Kidney glomerular epithelial cell (primary cell): ENCODE measurements around the gene SCNN1A.

Source experiments
- DNase-seq: peaks from one replicate; lab custom pipeline; 2025; lab: John Stamatoyannopoulos, UW

SCNN1A gene

DNA sequence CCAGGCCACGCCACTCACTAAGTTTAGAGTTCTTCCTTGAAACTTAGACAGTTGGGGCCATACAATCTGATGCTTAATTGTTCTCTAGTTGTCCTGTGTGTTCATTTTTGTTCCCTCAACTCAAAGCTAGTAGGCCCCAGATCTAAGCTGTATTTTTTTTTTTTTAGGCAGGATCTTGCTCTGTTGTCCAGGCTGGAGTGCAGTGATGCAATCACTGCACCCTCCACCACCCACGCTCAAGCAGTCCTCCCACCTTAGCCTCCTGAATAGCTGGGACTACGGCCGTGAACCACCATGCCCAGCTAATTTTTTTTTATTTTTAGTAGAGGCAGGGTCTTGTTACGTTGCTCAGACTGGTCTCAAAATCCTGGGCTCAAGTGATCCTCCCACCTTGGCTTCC, 41.0 kb downstream of the SCNN1A start:
- no peak for DNase-seq

DNA sequence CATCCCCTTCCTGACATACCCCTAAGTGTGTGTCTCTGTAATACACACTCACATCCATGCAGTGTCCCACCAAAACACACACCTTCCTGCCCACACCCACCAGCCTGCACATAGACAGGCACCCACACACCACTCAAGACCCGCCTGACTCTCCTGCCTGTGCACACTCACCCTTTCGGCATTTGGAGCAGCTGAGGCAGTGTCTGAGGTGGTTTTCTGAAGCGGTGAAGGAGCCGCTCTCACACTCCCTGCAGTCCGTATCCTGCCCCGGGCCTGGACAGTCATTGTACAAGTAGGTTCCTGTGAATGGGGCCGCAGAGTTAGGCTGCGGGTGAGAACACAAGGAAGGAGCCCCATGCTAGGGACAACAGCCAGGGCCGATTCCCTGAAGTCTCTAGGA, 41.8 kb downstream of the SCNN1A start:
- DNase-seq: no peak

DNA sequence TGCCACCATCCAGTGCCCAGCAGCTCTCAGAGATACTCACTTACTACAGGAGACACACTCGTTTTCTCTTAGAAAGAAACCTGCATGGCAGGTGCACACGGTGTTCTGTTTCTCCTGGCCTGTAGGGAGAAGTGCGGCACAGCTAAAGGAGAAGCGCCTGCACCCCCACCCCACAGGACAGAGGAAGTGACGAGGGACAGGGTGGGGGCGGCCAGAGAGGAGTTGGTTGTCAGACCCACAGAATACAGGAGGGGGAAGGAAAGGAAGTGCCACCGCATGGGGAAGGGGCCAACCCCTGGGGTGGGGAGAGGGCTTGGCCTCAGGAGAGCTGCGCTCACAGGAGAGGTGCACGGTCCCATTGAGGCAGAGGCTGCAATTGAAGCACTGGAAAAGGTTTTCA, 42.3 kb downstream of the SCNN1A start:
- no peak for DNase-seq

DNA sequence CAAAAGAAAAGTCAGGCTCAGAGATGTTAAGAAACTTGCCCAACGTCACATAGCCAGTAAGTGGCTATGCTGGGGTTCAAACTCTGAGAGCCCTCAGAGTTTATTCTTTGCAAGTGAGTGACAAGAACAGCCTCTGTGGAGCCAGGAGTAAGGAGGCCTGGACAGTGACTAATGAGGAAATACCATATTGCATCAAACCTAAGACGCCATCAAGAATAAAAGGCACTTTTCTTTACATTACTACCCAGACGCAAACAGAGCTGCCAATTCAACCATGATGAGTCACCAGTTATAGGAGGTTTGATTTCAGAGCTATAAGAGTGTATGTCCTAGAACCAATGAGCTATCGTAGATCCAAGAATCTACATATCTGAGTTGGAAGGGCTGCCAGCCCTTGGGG, 42.9 kb downstream of the SCNN1A start:
- DNase-seq: no peak

DNA sequence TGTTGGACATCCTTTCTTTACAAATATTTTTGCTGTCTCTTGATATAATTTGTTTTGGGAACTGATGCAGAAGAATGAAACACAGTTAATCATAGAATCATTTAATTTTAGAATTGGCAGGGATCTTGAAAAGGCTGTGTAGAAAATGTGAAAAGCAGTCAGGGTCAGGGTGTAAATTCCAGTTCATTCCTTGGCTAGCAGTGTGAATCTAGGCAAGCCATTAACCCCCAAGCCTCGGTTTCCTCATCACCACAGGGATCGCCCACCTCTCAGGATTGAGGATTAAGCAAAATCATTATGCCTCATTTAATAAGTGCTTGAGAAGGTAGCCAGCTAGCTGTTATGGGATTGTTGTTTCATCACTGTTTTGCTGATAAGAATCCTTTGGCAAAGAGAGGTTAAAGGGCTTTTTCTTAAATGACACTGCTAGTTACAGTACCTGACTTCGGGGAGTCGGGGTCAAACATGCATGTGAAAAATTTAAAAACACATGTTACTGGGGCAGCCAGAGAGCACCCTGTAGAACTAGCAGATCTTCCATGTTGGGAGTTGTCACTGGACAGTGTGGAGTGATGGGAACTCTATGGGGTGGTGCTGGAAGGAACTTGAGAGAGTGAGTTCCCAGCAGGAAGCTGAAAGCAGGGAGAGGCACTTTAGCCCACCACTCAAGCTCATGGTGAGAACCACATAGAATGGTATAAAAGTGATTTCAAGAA, 44.2 kb downstream of the SCNN1A start:
- no peak for DNase-seq

DNA sequence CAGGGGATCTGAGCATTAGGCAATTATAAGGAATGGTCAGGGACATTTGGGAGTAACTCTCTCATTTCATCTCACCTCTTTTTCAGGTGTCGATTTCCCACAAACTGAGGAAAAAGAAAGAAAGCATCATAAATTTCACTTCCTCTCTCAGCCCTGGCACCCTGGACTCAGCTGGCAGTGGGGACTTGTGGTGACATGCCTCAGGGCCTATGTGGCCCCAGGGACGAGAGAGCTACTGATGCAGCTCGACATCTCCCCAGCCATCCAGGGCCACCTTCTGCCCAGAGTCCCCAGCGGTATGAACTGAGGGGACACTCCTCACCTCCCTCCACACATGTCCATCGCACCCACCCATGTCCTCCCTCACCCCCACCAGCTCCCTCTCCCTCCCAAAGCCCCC, 45.2 kb downstream of the SCNN1A start:
- no peak for DNase-seq

DNA sequence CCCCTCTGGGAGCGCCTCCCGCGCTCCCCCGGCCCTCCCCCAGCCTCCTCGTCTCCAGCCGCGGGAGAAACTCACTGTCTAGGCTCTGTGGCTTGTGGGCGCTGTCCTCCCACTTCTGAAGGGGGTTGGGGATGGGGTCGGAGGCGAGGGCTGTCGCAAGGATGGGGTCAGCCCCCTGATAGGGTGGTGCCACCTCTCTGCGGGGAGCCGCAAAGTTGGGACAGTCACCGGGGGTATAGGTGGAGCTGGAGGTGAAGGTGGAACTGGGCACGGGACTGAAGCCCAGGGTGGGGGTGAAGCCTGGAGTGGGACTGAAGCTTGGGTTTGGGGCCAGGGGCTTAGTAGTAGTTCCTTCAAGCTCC, 45.7 kb downstream of the SCNN1A start:
- DNase-seq: no peak

DNA sequence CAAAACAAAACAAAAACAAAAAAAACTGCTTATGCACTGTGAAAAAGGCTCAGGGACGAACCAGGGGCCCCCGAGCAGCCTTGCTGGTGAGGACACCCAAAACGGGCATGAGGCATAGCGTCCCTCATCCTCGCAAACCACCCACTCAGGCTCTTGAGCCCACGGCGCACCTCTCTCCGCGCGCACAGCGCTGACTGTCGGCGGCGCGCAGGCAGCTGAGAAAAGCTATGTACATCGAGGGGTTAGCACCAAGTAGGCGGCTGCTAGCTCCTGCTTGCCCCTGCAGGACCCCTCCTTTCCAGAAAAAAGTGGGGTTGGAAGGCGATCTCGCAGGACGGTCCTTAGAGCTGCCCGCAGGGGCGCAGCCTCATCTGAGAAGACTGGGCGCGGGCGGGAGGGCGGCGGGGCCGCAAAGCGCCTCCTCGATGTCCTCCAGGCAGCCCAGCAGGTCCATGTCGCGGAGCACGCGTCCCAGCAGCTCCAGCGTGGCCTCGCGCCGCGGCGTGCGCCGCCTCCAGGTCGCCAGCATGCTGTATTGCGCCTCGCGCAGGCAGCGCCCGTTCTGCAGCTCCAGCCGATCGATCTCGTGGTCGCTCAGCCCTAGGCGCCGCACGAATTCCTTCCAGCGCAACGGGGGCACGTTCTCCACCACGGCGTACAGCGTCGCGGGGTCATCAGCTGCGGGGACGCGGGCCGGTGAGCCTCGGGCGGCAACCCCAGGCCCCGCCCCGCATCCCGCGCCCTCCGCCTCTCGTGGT, 46.2 kb downstream of the SCNN1A start:
- DNase-seq: no peak

DNA sequence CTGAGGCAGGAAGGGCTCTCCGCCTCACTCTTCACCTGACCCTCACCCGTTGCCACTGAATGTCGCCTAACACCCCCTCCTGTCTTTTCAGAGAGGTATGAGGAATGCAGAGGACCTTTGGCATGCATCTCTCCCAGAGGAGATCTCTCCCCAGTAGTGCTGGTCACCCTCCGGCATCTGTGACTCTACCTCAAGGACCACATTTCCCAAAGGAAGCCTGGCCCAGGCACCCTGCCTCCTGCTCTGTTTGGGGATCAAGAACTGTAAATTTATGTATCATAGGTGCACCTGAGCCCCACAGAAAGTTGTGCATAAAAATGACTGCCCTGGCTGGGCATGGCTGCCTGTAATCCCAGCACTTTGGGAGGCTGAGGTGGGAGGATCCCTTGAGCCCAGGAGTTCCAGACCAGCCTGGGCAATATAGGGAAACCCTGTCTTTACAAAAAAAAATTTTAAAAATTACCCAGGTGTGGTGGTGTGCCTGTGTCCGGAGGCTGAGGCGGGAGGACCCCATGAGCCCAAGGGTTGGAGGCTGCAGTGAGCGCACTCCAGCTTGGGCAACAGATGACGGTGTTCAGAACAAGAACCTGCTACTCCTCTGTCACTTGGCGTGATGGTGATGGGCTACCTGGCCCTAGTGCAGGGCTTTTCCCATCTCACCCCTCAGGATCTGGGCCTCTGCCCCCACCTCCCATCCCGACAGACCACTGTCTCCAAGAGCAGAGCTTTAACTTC, 47.2 kb downstream of the SCNN1A start:
- no peak for DNase-seq

DNA sequence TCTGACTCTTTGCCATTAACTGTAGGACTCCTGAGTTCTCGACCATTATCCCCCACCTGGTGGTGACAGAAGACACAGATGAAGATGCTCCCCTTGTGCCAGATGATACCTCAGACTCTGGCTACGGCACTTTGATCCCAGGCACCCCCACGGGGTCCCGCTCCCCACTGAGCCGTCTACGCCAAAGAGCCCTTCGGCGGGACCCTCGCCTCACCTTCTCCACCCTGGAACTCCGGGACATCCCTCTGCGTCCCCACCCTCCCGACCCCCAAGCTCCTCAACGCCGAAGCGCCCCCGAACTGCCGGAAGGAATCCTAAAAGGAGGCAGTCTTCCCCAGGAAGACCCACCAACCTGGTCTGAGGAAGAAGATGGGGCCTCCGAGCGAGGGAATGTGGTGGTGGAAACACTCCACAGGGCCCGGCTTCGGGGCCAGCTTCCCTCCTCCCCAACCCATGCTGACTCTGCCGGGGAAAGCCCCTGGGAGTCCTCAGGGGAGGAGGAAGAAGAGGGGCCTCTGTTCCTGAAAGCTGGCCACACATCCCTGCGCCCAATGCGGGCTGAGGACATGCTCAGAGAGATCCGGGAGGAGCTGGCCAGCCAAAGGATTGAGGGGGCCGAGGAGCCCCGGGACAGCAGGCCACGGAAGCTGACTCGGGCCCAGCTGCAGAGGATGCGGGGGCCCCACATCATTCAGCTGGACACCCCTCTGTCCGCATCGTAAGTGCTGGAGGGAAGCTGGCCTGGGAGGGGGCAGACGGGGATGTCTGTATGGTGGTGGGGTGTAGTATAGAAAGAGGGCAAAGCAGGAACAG, 47.9 kb downstream of the SCNN1A start:
- no peak for DNase-seq

DNA sequence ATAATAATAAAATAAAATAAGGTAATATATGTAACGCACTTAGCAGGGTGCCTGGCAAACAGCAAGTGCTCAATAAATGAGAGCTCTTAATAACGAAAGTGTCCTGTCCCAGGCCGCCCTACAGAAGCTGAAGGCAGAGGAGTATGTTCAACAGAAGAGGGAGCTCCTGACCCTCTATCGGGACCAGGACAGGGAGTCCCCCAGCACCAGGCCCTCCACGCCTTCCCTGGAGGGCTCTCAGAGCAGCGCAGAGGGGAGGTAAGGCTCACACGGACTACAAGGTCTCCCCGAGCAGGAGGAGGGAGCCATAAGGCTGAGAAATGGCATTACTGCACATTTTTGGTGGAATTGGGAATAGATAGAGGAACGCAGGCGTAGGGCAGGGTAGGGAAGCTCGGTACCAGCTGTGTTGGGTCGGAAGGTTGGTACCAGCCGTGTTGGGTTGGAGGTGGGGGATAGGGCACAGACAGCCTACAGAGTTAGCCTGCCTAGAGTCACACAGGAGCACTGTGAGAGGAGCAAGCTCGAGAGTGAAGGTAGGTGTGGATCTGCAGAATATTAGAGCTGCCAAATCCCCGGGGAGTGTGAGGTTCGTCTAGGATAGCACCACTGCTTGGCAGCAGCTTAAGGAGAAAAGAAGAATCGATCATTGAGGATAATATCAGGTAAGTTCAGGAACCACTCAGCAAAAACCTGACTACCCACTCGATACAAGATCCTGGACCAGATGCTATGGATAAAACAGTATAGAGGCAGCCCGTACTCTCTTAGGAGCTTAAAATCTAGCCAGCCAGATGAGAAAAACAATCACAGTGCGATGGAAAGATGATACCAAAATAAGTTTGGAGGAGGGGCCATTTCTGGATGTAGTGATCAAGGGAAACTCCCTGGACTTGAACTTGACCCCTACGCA, 48.8 kb downstream of the SCNN1A start:
- peak; percentile 9 for DNase-seq

DNA sequence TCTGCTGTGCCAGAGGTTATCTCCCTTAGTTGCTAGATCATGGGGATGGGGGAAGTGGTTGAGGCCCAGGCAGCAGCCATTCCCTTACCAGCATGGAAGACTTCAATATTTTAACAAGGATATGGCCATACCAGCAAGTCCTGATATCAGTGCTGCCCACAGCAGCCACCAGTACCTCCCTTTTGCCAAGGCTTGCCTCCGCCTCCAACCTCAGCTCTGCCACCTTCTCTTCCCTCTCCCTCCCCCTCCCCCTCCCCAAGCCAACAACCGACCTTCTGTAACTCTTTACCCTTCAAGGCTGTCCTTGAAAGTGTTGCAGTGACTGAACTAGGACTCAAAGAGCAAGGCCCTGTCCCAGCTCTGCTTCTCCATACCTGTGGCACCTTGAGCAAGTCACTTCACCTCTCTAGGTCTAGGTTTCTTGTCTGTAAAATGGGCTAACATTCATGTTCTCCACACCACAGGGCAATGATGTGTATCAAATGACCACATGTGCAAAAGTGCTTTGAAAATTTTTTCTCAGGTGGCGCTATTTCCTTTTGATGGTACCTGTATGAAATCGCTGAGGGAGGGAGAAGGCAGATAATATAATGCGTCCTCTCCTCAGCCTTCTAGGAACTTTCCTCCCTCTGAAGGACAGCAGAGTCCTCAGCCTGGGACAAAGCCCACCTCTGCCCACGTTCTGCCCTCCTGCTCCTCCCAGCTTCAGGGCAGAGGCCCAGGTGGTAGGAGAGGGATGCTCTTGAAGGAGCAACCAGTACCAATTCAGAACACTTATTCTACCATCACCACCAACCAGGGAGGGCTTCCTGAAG, 50.2 kb downstream of the SCNN1A start:
- DNase-seq: no peak

DNA sequence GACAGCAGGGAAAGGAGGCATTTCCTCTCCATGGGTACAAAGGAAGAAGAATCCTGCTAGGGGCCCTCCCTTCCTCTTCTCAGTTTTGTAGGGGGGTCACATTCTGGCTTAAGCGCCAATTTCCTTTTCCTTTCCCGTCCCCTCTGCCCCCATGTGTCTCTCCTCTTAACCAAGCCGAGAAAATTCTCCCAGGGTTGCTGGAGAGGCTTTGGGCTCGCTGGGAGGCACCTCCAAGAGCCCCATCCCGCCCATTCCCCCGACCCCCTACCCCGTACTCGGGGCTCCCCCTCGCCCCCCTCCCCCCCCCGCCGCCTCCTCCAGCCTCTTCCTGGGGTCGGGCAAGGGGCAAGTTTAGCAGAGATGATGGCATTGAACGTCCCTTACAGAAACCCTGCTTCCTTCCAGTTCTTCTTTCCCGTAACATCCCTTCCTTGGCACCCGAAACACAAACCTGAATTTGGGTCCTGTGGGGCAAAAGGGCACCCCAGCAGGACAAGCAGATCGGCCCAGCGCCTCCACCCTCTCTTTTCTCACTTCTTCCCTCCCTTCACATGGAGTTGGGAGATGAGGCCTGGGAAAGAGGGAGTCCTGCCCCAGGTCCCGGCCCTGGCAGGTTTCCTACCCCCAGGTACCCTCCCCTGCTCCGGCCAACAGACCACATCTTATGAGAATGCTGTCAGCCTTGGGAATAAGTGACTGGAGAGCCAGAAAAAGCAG, 51.2 kb downstream of the SCNN1A start:
- no peak for DNase-seq

DNA sequence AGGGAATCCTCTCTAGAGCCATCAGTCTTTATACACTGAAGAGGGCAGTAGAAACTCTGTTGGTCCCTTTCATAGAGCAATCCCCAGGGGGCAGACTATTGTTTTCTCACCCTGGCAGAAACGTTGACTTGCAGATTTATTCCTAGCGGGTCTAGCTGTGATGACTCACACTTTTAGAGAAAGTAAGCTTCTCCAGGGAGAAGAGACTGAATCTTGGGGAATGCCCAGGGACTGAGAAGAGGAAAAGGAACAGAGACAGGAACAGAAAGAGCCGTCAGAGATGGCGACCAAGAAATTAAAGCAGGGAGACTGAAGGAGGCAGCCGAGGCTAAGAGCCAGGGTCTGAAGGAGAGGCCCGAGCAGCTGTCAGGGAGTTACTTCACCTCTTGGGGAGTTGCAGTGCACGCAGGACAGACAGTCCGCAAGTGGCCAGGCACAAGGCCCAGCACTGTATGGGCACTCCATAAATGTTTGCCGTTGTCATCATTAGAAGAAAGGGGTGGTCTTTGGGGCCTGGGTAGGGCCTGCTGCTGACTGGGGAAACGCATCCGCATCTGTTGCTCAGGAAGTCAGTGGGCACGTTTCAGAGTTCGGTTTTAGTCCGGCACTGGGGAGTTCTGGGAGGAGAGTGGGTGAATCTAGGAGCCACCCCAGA, 51.9 kb downstream of the SCNN1A start:
- peak; percentile 83 for DNase-seq

DNA sequence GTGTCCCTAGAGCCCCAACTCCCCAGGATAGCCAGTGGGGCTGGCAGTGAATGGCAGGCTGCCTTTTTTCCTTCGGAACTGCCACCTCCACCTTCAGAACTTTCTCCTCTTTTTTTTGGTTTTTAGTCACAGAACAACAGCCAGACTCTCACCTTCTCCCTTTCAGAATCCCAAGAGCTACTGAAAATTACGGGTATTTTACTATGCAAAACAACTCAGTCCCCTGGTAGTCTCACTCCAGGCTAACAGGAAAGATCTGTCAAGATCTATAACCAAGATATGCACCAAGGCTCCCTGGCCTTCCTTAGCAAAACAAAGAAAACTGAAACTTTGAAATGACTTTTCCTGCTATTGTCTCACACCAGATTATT, 52.4 kb downstream of the SCNN1A start:
- DNase-seq: no peak

DNA sequence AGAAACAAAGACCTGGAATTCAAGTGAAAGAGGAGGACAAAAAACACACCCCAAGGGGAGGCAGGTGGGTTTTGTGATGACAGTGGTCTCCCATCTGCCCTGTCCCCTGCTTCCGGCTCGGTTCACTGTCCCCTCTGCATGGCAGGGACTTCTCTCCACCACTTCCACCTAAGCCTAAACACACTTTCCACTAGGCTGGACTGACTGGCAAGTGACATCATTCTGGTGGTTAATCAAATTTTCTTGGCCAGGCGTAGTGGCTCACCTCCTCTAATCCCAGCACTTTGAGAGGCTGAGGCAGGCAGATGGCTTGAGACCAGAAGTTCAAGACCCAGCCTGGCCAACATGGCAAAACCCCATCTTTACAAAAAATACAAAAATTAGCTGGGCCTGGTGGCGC, 53.0 kb downstream of the SCNN1A start:
- DNase-seq: no peak

DNA sequence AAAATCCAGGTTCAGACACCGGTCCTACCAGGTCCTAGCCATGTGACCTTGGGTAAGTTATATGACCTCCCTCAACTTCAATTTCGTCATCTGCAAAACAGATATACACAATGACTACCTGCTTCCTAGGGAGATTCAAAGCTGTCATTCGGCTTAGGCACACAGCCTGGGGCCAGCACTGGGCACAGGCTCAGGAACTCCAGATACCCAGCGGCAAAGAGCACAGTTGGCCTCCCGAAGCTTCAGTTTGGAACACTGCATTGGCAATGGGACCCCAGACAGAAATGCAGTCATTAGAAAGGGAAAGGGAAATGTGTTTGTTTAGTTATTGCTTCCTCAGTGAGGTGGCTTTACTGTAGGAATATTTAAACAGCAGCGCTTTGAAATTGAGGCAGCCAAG, 53.5 kb downstream of the SCNN1A start:
- DNase-seq: no peak

DNA sequence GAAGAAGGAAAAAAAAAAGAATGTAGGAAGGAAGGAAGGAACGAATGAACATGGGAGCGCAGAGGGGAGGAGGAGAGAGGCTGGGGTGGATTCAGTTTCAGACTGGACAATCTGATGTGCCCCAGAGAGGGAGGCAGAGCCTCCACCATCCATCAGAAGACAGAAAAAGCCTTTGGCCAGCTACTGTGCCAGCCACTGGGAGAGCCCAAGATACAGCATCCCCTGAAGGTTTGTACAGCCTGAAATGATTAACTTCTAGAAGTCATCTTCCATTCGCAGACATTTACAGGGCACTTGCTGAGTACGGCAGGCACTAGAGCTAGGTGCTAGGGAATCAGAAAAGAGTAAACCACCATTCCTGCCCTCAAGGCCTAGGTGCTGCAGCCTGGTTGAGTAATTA, 55.9 kb downstream of the SCNN1A start:
- DNase-seq: no peak

DNA sequence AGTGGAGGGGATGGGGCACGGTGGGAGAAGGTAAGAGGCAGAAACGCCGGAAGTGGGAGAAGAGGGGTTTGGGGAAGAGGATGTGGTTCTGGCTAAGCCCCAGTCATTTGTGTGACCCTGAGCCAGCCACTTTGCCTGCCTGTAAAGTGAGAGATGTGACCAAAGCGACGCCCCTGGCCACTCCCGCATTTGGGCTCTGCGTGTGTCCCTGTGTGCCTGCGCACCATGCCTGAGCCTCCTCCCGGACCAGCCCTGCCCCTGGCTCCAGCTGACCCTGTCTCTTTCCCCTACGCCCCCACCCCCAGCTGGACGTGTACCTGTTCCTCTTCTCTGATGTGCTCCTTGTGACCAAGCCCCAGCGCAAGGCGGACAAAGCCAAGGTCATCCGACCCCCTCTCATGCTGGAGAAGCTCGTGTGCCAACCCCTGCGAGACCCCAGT, 56.9 kb downstream of the SCNN1A start:
- DNase-seq: no peak
